GM12874 (cell line): ENCODE results near the gene OXT.

Experiments used
- CTCF ChIP-seq: IDR thresholded peaks from 2 replicates; pipeline ENCODE4 v1.5.1; 2011; ENCODE audit warnings: low read depth, mild to moderate bottlenecking, control low read depth, low read length, moderate library complexity; ENCODE audit not compliant: insufficient read depth

OXT gene

GRCh38 chr20:3068075-3068474 lies 3.3 kb upstream of the OXT start:
- no peak for TF ChIP-seq CTCF

- TF ChIP-seq CTCF: peak; percentile 47; the same call in 1 of the 2 replicates
Measured at GRCh38 chr20:3068986-3069900, 2.2 kb upstream of the OXT start.

GRCh38 chr20:3070725-3071124 lies 695 bp upstream of the OXT start:
- no peak for TF ChIP-seq CTCF

GRCh38 chr20:3071266-3071609 lies 182 bp upstream of the OXT start:
- no peak for TF ChIP-seq CTCF

GRCh38 chr20:3072530-3073250 lies 1.3 kb downstream of the OXT start:
- no peak for TF ChIP-seq CTCF

GRCh38 chr20:3074812-3075211 lies 3.4 kb downstream of the OXT start:
- TF ChIP-seq CTCF: no peak

- TF ChIP-seq CTCF: no peak
Measured at GRCh38 chr20:3077618-3078134, 6.3 kb downstream of the OXT start.
